Renal cortex interstitium (tissue), 11 donors: ENCODE measurements around the gene GPR4. TPM values are rescaled to one million over a fixed set of nuclear protein-coding genes. Genes with fewer than 3 reads are reported as not detected.
A peak's percentile ranks its signal among the peaks of the same experiment; 100 is the strongest.

ENCODE experiments used
- DNase-seq, 11 donors: peaks; one replicate each; pipeline ENCODE4 v3.0.0-alpha.2; 2013; ENCODE audit warnings: low read depth in 9 of 11, low spot score in 4 of 11; ENCODE audit errors: extremely low read depth in 1 of 11
- polyA plus RNA-seq, 3 donors: library from polyadenylated mRNA; unstranded; fragments of 120-200 nt; gene quantifications; one replicate each; pipeline ENCODE4 v1.2.1, GENCODE V29; 2013; ENCODE audit not compliant: insufficient read length in 3 of 3

GPR4 gene
- polyA plus RNA-seq, 3 donors: 3.3 to 6.5 (median 3.6) TPM

- no peak for DNase-seq
Observed at GRCh38 chr19:45569619-45570421, 32.2 kb downstream of the GPR4 start.

GRCh38 chr19:45568732-45569131 lies 33.3 kb downstream of the GPR4 start:
- DNase-seq: no peak

GRCh38 chr19:45567609-45568008 lies 34.4 kb downstream of the GPR4 start:
- no peak for DNase-seq

- DNase-seq: no peak
Observed at GRCh38 chr19:45564131-45564780, 37.8 kb downstream of the GPR4 start.

GRCh38 chr19:45560686-45561085 lies 41.3 kb downstream of the GPR4 start:
- no peak for DNase-seq

- no peak for DNase-seq
Observed at GRCh38 chr19:45560038-45560437, 42.0 kb downstream of the GPR4 start.

- peak in 3 of 11 donors; percentile 25 to 40 (median 30) for DNase-seq
Observed at GRCh38 chr19:45558399-45558878, 43.6 kb downstream of the GPR4 start.

- DNase-seq: no peak
Observed at GRCh38 chr19:45556835-45557234, 45.2 kb downstream of the GPR4 start.

- DNase-seq: no peak
Observed at GRCh38 chr19:45554481-45554880, 47.5 kb downstream of the GPR4 start.

- peak in 4 of 11 donors; percentile 38 to 59 (median 41) for DNase-seq
Observed at GRCh38 chr19:45553464-45553863, 48.5 kb downstream of the GPR4 start.

- no peak for DNase-seq
Observed at GRCh38 chr19:45547965-45548609, 53.9 kb downstream of the GPR4 start.

GRCh38 chr19:45547211-45547770 lies 54.7 kb downstream of the GPR4 start:
- DNase-seq: no peak

GRCh38 chr19:45542234-45542668 lies 59.8 kb downstream of the GPR4 start:
- DNase-seq: no peak

Other genes with a start within 250 kb of the GPR4 start
- gene ERCC2, start 231.6 kb downstream of the GPR4 start, polyA plus RNA-seq: 10 to 100 TPM; 33.5 to 36.9 (median 35.5) TPM
- 10 to 100 TPM in 1 of 3 donors, 1 to 10 TPM in 2; 6.1 to 14.7 (median 7.9) TPM for gene PPP1R13L, start 197.1 kb downstream of the GPR4 start, polyA plus RNA-seq
- gene POLR1G, start 195.6 kb downstream of the GPR4 start, polyA plus RNA-seq: 1 to 10 TPM; 3.3 to 4.5 (median 4.3) TPM
- gene ERCC1, start 178.3 kb downstream of the GPR4 start, polyA plus RNA-seq: 10 to 100 TPM; 75.1 to 90.2 (median 82.4) TPM
- gene FOSB, start 134.2 kb downstream of the GPR4 start, polyA plus RNA-seq: 10 to 100 TPM; 24.5 to 89.1 (median 81.2) TPM
- gene RTN2, start 105.2 kb downstream of the GPR4 start, polyA plus RNA-seq: 1 to 10 TPM; 5.3 to 10.0 (median 9.7) TPM
- gene PPM1N, start 103.8 kb downstream of the GPR4 start, polyA plus RNA-seq: under 1 TPM in 2 of 3 donors, not detected in 1; 0.09 to 0.21 TPM
- gene VASP, start 94.7 kb downstream of the GPR4 start, polyA plus RNA-seq: 10 to 100 TPM; 49.0 to 57.7 (median 50.5) TPM
- 10 to 100 TPM in 2 of 3 donors, 1 to 10 TPM in 1; 9.7 to 11.1 (median 10.4) TPM for gene OPA3, start 17.4 kb downstream of the GPR4 start, polyA plus RNA-seq
- 10 to 100 TPM; 17.8 to 28.0 (median 20.6) TPM for gene EML2, start 37.2 kb upstream of the GPR4 start, polyA plus RNA-seq
- gene GIPR, start 66.0 kb upstream of the GPR4 start, polyA plus RNA-seq: 1 to 10 TPM in 1 of 3 donors, under 1 TPM in 2; 0.28 to 1.6 (median 0.43) TPM
- 100 to 1,000 TPM; 310 to 350 (median 317) TPM for gene SNRPD2, start 89.7 kb upstream of the GPR4 start, polyA plus RNA-seq
- gene QPCTL, start 90.5 kb upstream of the GPR4 start, polyA plus RNA-seq: 10 to 100 TPM in 2 of 3 donors, 1 to 10 TPM in 1; 6.8 to 11.0 (median 10.7) TPM
- 10 to 100 TPM; 12.2 to 24.4 (median 17.3) TPM for gene FBXO46, start 128.7 kb upstream of the GPR4 start, polyA plus RNA-seq
- gene MEIOSIN, start 131.2 kb upstream of the GPR4 start, polyA plus RNA-seq: not detected
- 10 to 100 TPM; 13.9 to 28.1 (median 22.7) TPM for gene SIX5, start 167.0 kb upstream of the GPR4 start, polyA plus RNA-seq
- gene DMPK, start 180.3 kb upstream of the GPR4 start, polyA plus RNA-seq: 10 to 100 TPM; 39.1 to 63.6 (median 61.2) TPM
- 10 to 100 TPM; 27.1 to 46.9 (median 40.8) TPM for gene DMWD, start 190.6 kb upstream of the GPR4 start, polyA plus RNA-seq
- gene RSPH6A, start 213.1 kb upstream of the GPR4 start, polyA plus RNA-seq: not detected